Measurements from ENCODE around the gene SLC5A3.

GRCh38 chr21:34046917-34047316 lies 26.5 kb upstream of the SLC5A3 start:
- TF ChIP-seq CTCF (IDR thresholded peaks at IDR 0.05) (no peak), POLR2A (IDR thresholded peaks at IDR 0.05) (no peak)

All from prostate gland (tissue), 2 donors.